Central memory CD4-positive, alpha-beta T cell (primary cell): ENCODE data around the gene CCM2.

Source experiments
- DNase-seq: peaks from one replicate; pipeline ENCODE4 v3.0.0; 2022

Gene CCM2

GRCh38 chr7:44969049-44969700, 30.8 kb upstream of the CCM2 start:
- DNase-seq, result no peak

GRCh38 chr7:44969701-44970522, 30.1 kb upstream of the CCM2 start:
- no peak for DNase-seq

GRCh38 chr7:44970523-44971051, 29.4 kb upstream of the CCM2 start:
- DNase-seq, result no peak

GRCh38 chr7:44971188-44971901, 28.7 kb upstream of the CCM2 start:
- no peak for DNase-seq

GRCh38 chr7:44971902-44972441, 28.0 kb upstream of the CCM2 start:
- DNase-seq, result no peak

- DNase-seq, result no peak
Observed at GRCh38 chr7:44972562-44972961, 27.4 kb upstream of the CCM2 start.

GRCh38 chr7:44973610-44974401, 26.2 kb upstream of the CCM2 start:
- DNase-seq, result no peak

GRCh38 chr7:44974549-44974948, 25.5 kb upstream of the CCM2 start:
- no peak for DNase-seq

GRCh38 chr7:44975331-44976039, 24.5 kb upstream of the CCM2 start:
- no peak for DNase-seq

- DNase-seq, result no peak
Observed at GRCh38 chr7:44976040-44976745, 23.8 kb upstream of the CCM2 start.

- DNase-seq, result no peak
Observed at GRCh38 chr7:44976746-44977196, 23.2 kb upstream of the CCM2 start.

GRCh38 chr7:44977304-44977958, 22.6 kb upstream of the CCM2 start:
- DNase-seq, result peak; percentile 69

- DNase-seq, result no peak
Observed at GRCh38 chr7:44977959-44978335, 22.1 kb upstream of the CCM2 start.

- peak; percentile 93 for DNase-seq
Observed at GRCh38 chr7:44978511-44979366, 21.3 kb upstream of the CCM2 start, which contains the start of gene MYO1G. MYO1G (minus strand) TSS chr7:44979015; CDS start chr7:44978961, 54 bp downstream.

- no peak for DNase-seq
Observed at GRCh38 chr7:44979481-44980392, 20.3 kb upstream of the CCM2 start.

- DNase-seq, result peak; percentile 73
Observed at GRCh38 chr7:44980393-44981034, 19.5 kb upstream of the CCM2 start.

GRCh38 chr7:44981035-44981706, 18.8 kb upstream of the CCM2 start:
- no peak for DNase-seq
